ENCODE data around the gene PCK1. TPM values are rescaled to one million over a fixed set of nuclear protein-coding genes. Genes with fewer than 3 reads are reported as not detected.

Gene PCK1
- total and polyA plus RNA-seq, 2 of the 8 experiments (the other 6 are each of a cell fraction or from before 2014, with no cell fraction given), result not detected

DNA sequence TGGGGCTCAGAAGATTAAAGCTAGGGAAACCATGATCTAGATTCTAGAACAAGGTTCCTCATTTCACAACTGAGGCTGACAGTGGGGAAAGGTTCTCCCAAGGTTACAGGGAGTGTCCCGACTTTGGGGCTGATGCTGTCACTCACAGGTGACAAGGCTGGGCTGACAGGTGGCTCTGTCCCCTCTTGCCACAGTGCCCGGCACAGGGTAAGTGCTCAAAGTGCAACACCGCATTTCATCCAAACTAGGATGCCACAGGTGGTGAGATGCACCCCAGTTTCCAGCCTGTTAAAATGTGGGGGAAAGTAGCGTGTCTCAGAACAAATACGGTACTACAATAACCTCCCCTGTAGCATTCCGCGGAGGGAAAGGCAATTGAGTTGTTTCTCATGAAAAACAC, 51.5 kb downstream of the PCK1 start:
- POLR2A ChIA-PET (ENCODE audit: partially characterized antibody), result no interaction called here

More for the DNA sequence above, 51.5 kb downstream of the PCK1 start:
- Histone ChIP-seq H2BK20ac (ENCODE audit: low read length) (no peak overlapping the region), H4K20me1 (replicated peaks in 1 of 2; ENCODE audit: control insufficient read depth in 1 of 2, insufficient read depth in 2 of 2, low read length in 2 of 2) (no peaks in the 10 kb centered on the region), H3K79me2 (ENCODE audit: control insufficient read depth in 1 of 2, insufficient read depth in 2 of 2, low read length in 2 of 2) (no peaks in the 10 kb centered on the region), H3K23me2 (ENCODE audit: low read depth, low read length) (no peaks in the 10 kb centered on the region), H3K56ac (replicated peaks; ENCODE audit: insufficient read length, low read depth, low read length) (no peak overlapping the region), H3K27ac (ENCODE audit: low read depth, low read length) (no peak overlapping the region), H2BK120ac (replicated peaks; ENCODE audit: low read depth, low read length) (no peak overlapping the region), H3K27me3 (replicated peaks in 1 of 4; ENCODE audit: control insufficient read depth in 3 of 4, extremely low read depth in 1 of 4, insufficient read depth in 3 of 4, low read length in 3 of 4) (no peaks in the 10 kb centered on the region), H3K14ac (ENCODE audit: insufficient read length) (no peak overlapping the region), H3K79me1 (ENCODE audit: low read depth, low read length) (no peaks in the 10 kb centered on the region), H3K18ac (ENCODE audit: extremely low read depth, low read length) (no peak overlapping the region), H2BK12ac (ENCODE audit: low read depth, low read length) (no peak overlapping the region), H3K4me2 (ENCODE audit: insufficient read depth in 1 of 2, low read depth in 2 of 2, low read length in 2 of 2) (no peak overlapping the region), H4K8ac (ENCODE audit: extremely low read depth, insufficient read depth, low read length) (no peak overlapping the region), H4K91ac (replicated peaks; ENCODE audit: insufficient read length, low read length) (no peak overlapping the region), H3K36me3 (ENCODE audit: control insufficient read depth in 2 of 4, insufficient read depth in 4 of 4, low read length in 3 of 4) (no peaks in the 10 kb centered on the region), H3K4me3 (ENCODE audit: extremely low read depth in 1 of 4, insufficient read depth in 2 of 4, low read depth in 3 of 4, low read length in 4 of 4) (no peak overlapping the region), H3K9ac (replicated peaks in 1 of 4; ENCODE audit: extremely low read depth in 1 of 4, low read depth in 3 of 4, low read length in 3 of 4) (no peak overlapping the region), H2BK5ac (ENCODE audit: low read depth, low read length) (no peak overlapping the region), H3K4me1 (replicated peaks in 1 of 4; ENCODE audit: control insufficient read depth in 3 of 4, insufficient read depth in 4 of 4, low read length in 3 of 4) (peaks cover 0 to 1% (median 0%) of the 10 kb centered on the region in 4 experiments; a peak in 1 of 7 replicates), H3K9me3 (ENCODE audit: insufficient read depth in 2 of 2, low read depth in 1 of 2, low read length in 1 of 2) (no peaks in the 10 kb centered on the region), H3K4ac (replicated peaks; ENCODE audit: insufficient read length, low read depth, low read length) (no peak overlapping the region), H2BK15ac (ENCODE audit: low read length) (no peak overlapping the region), H2AFZ (ENCODE audit: low read length) (no peak overlapping the region), H4K5ac (ENCODE audit: insufficient read length, low read depth, low read length) (no peak overlapping the region), H2AK5ac (ENCODE audit: low read depth, low read length) (no peak overlapping the region), H3K23ac (ENCODE audit: insufficient read length) (no peak overlapping the region)
- CTCF ChIA-PET (ENCODE audit: partially characterized antibody), result interaction anchor here (0.8 to 3.8 kb wide), 4 partner anchors 10 to 41 kb away, joined by 3 to 23 read pairs (median 4); no protein-coding TSS in a partner anchor
- no peak for TF ChIP-seq CHD1 (IDR thresholded peaks at IDR 0.05; ENCODE audit: low read depth, low read length)
- TF ChIP-seq BACH1 (IDR thresholded peaks at IDR 0.05; ENCODE audit: low read length), result no peak
- TF ChIP-seq RXRA (IDR thresholded peaks at IDR 0.05; ENCODE audit: insufficient read depth, low read depth, low read length), result no peak
- TF ChIP-seq POLR2A (IDR thresholded peaks at IDR 0.05; ENCODE audit: control extremely low read depth in 1 of 2, low read depth in 2 of 2, low read length in 2 of 2), result no peak
- no peak for TF ChIP-seq BRCA1 (IDR thresholded peaks at IDR 0.05; ENCODE audit: low read depth, low read length)
- TF ChIP-seq SP2 (IDR thresholded peaks at IDR 0.05; ENCODE audit: low read length), result no peak
- no peak for TF ChIP-seq TAF7 (optimal IDR thresholded peaks at IDR 0.05; ENCODE audit: borderline replicate concordance, low read depth, low read length)
- no peak for TF ChIP-seq MAX (IDR thresholded peaks at IDR 0.05)
- no peak for TF ChIP-seq KDM5A (IDR thresholded peaks at IDR 0.05; ENCODE audit: low read length)
- no peak for TF ChIP-seq CBX5 (IDR thresholded peaks at IDR 0.05; ENCODE audit: low read depth, low read length)
- 90% methylated on average over 7 of the region's 7 CpGs; no CpG with 5 or more reads in 1 of the 2 experiments for WGBS, 2 experiments (ENCODE audit: extremely low coverage in 1 of 2, insufficient coverage in 1 of 2, insufficient read length in 1 of 2, insufficient replicate concordance in 2 of 2, low coverage in 1 of 2, low lambda C conversion rate in 2 of 2, missing lambda C conversion rate in 1 of 2)
- DNase-seq (ENCODE audit: low read depth in 1 of 2, low spot score in 2 of 2) (no peak), FAIRE-seq (no peak)

Data from H1 (cell line).